SK-N-SH (cell line): ENCODE measurements around the gene FOXN4. TPM values are rescaled to one million over a fixed set of nuclear protein-coding genes. Genes with fewer than 3 reads are reported as not detected.

Experiments
- CTCF ChIA-PET: fragments of 300-600, 350-600 bp; formaldehyde crosslinking; extraction: SDS; loops from one replicate; lab custom pipeline; 2021; lab: Yijun Ruan, JAX
- POLR2A ChIA-PET: fragments of 350-600 bp; sonication (Branson Sonifier 250); formaldehyde crosslinking; extraction: SDS; loops from one replicate; lab custom pipeline; 2020; ENCODE audit warnings: antibody characterized with exemption, inconsistent platforms; lab: Yijun Ruan, JAX
- DNase-seq: peaks from one replicate; pipeline ENCODE4 v3.0.0; 2012
- H2AFZ ChIP-seq: fragments of 200-600 bp; sonication (generic); 2 replicates; pipeline ENCODE4 v1.8.1; 2016; ENCODE audit warnings: antibody characterized with exemption, mild to moderate bottlenecking, low read depth
- H3F3A ChIP-seq: fragments of 200-600 bp; sonication (generic); replicated peaks from 2 replicates; pipeline ENCODE3; 2016; ENCODE audit warnings: antibody characterized with exemption, mild to moderate bottlenecking; ENCODE audit not compliant: insufficient read depth
- H3K27ac ChIP-seq, 2 experiments: fragments of 200-500 bp in 1 of 2; fragments of 200-600 bp in 1 of 2; sonication (Bioruptor generic) in 1 of 2; sonication (generic), shearing (Covaris generic) in 1 of 2; 2 replicates each; pipeline versions ENCODE4 v1.5.1 to v1.6.1; 2014 to 2016; ENCODE audit warnings: low read depth in 2 of 2, inconsistent platforms in 1 of 2, low read length in 1 of 2, mild to moderate bottlenecking in 1 of 2, mixed read lengths in 1 of 2
- H3K27me3 ChIP-seq: fragments of 200-600 bp; sonication (generic), shearing (Covaris generic); 2 replicates; pipeline ENCODE4 v1.6.1; 2016; ENCODE audit warnings: mixed run types; ENCODE audit not compliant: insufficient read depth
- H3K36me3 ChIP-seq, 2 experiments: fragments of 200-500 bp in 1 of 2; fragments of 200-600 bp in 1 of 2; sonication (Bioruptor generic) in 1 of 2; sonication (generic) in 1 of 2; replicated peaks in 1 of 2; 2 replicates each; pipeline versions ENCODE3 to v1.5.1; 2014 to 2016; ENCODE audit warnings: low read length in 1 of 2, mild to moderate bottlenecking in 1 of 2; ENCODE audit not compliant: insufficient read depth in 2 of 2, control insufficient read depth in 1 of 2
- H3K4me1 ChIP-seq, 2 experiments: fragments of 200-500 bp in 1 of 2; fragments of 200-600 bp in 1 of 2; sonication (Bioruptor generic) in 1 of 2; sonication (generic), shearing (Covaris generic) in 1 of 2; 2 replicates each; pipeline versions ENCODE4 v1.5.1 to v1.6.1; 2014 to 2016; ENCODE audit warnings: low read depth in 1 of 2, low read length in 1 of 2, mixed run types in 1 of 2; ENCODE audit not compliant: insufficient read depth in 2 of 2, control insufficient read depth in 1 of 2
- H3K4me2 ChIP-seq: fragments of 200-600 bp; sonication (generic), shearing (Covaris generic); 2 replicates; pipeline ENCODE4 v1.6.1; 2017; ENCODE audit warnings: mixed run types
- H3K4me3 ChIP-seq, 2 experiments: fragments of 200-500 bp in 1 of 2; fragments of 200-600 bp in 1 of 2; sonication (Bioruptor generic) in 1 of 2; sonication (generic), shearing (Covaris generic) in 1 of 2; 2 replicates each; pipeline versions ENCODE4 v1.5.1 to v1.8.1; 2014 to 2016; ENCODE audit warnings: low read depth in 2 of 2, inconsistent platforms in 1 of 2, low read length in 1 of 2, mild to moderate bottlenecking in 1 of 2, mixed read lengths in 1 of 2, moderate library complexity in 1 of 2
- H3K79me2 ChIP-seq: fragments of 200-600 bp; sonication (generic); 2 replicates; pipeline ENCODE4 v1.8.1; 2017; ENCODE audit warnings: mild to moderate bottlenecking; ENCODE audit not compliant: insufficient read depth
- H3K9ac ChIP-seq: fragments of 200-600 bp; sonication (generic); 2 replicates; pipeline ENCODE4 v1.6.1; 2017; ENCODE audit warnings: mixed run types
- H3K9me2 ChIP-seq: fragments of 200-600 bp; sonication (generic); 2 replicates; pipeline ENCODE4 v1.6.1; 2017; ENCODE audit warnings: mixed run types
- H3K9me3 ChIP-seq: fragments of 200-600 bp; sonication (generic); 2 replicates; pipeline ENCODE4 v1.6.1; 2017; ENCODE audit warnings: mixed run types, mild to moderate bottlenecking, moderate library complexity
- H4K20me1 ChIP-seq: fragments of 200-600 bp; sonication (generic); 2 replicates; pipeline ENCODE4 v1.6.1; 2017; ENCODE audit warnings: mild to moderate bottlenecking, mixed run types; ENCODE audit not compliant: insufficient read depth
- CTCF ChIP-seq: fragments of 200-600 bp; sonication (generic); IDR thresholded peaks from 2 replicates; pipeline ENCODE4 v1.6.1; 2017; ENCODE audit warnings: antibody characterized with exemption, mild to moderate bottlenecking, moderate library complexity
- EP300 ChIP-seq, 2 experiments: IDR thresholded peaks; 2 replicates each; pipeline versions ENCODE4 v1.4.0 to v1.6.1; 2012; ENCODE audit warnings: borderline replicate concordance in 1 of 2, low read depth in 1 of 2, low read length in 1 of 2
- EZH2phosphoT487 ChIP-seq: fragments of 200-600 bp; sonication (generic); IDR thresholded peaks from 2 replicates; pipeline ENCODE4 v1.6.1; 2017; ENCODE audit warnings: low read depth, mixed run types, mild to moderate bottlenecking, antibody characterized with exemption, moderate library complexity, borderline replicate concordance
- FOSL2 ChIP-seq: IDR thresholded peaks from 2 replicates; pipeline ENCODE4 v1.4.0; 2012; ENCODE audit warnings: low read depth, mild to moderate bottlenecking, moderate library complexity, borderline replicate concordance
- FOXJ3 ChIP-seq: sonication (generic); formaldehyde crosslinking; IDR thresholded peaks from 2 replicates; pipeline ENCODE4 v1.5.1; 2020; ENCODE audit warnings: mild to moderate bottlenecking, missing genetic modification reagents
- GATA2 ChIP-seq: sonication (generic); formaldehyde crosslinking; IDR thresholded peaks from 2 replicates; pipeline ENCODE4 v1.5.0; 2020; ENCODE audit warnings: mild to moderate bottlenecking, missing genetic modification reagents
- MAX ChIP-seq: IDR thresholded peaks from 2 replicates; pipeline ENCODE4 v1.4.0; 2012; ENCODE audit warnings: low read depth
- NFIC ChIP-seq: IDR thresholded peaks from 2 replicates; pipeline ENCODE4 v1.4.0; 2012; ENCODE audit warnings: borderline replicate concordance
- NRF1 ChIP-seq: IDR thresholded peaks from 2 replicates; pipeline ENCODE4 v1.6.1; 2012; ENCODE audit warnings: low read depth, mild to moderate bottlenecking, low read length
- PBX3 ChIP-seq: IDR thresholded peaks from 2 replicates; pipeline ENCODE4; 2012
- POLR2AphosphoS5 ChIP-seq: IDR thresholded peaks from 2 replicates; pipeline ENCODE4 v1.6.1; 2012; ENCODE audit warnings: low read depth, low read length
- RFX5 ChIP-seq: IDR thresholded peaks from 2 replicates; pipeline ENCODE4 v1.6.1; 2012; ENCODE audit warnings: mild to moderate bottlenecking, improper control_type of control experiment, low read length
- RXRA ChIP-seq: IDR thresholded peaks from 2 replicates; pipeline ENCODE4 v1.4.0; 2012; ENCODE audit warnings: low read depth, mild to moderate bottlenecking, borderline replicate concordance
- SIN3A ChIP-seq: IDR thresholded peaks from 2 replicates; pipeline ENCODE4 v1.6.1; 2012; ENCODE audit warnings: low read depth, mild to moderate bottlenecking, low read length, moderate library complexity, borderline replicate concordance
- TAF1 ChIP-seq: IDR thresholded peaks from 2 replicates; pipeline ENCODE4 v1.6.1; 2012; ENCODE audit warnings: low read depth, mild to moderate bottlenecking, low read length, moderate library complexity, borderline replicate concordance
- TCF12 ChIP-seq: IDR thresholded peaks from 2 replicates; pipeline ENCODE4 v1.4.0; 2012
- TEAD4 ChIP-seq: IDR thresholded peaks from 2 replicates; pipeline ENCODE4 v1.4.0; 2012; ENCODE audit warnings: mild to moderate bottlenecking, borderline replicate concordance; ENCODE audit not compliant: insufficient read depth
- YY1 ChIP-seq: IDR thresholded peaks from 2 replicates; pipeline ENCODE4 v1.4.0; 2012; ENCODE audit warnings: low read depth, mild to moderate bottlenecking
- ZBTB33 ChIP-seq: IDR thresholded peaks from 2 replicates; pipeline ENCODE4 v1.4.0; 2012; ENCODE audit warnings: low read depth, borderline replicate concordance
- WGBS: methylation state at CpG from one replicate; pipeline ENCODE4 v1.1.6; 2017; ENCODE audit warnings: low lambda C conversion rate; 5-methylcytosine and 5-hydroxymethylcytosine counted together
- polyA plus RNA-seq, 3 experiments: library from polyadenylated mRNA; depleted of rRNA; stranded (reverse); fragments of >200 nt; gene quantifications; 2 replicates each; pipeline ENCODE4 v1.2.3, GENCODE V29; 2012

FOXN4 gene
- polyA plus RNA-seq, 1 of the 3 experiments (the other 2 are of a cell fraction): 0.10 TPM

GRCh38 chr12:109284392-109284791, 24.7 kb downstream of the FOXN4 start:
- POLR2A ChIA-PET: no interaction called here
- H3K4me2 ChIP-seq: no peak overlapping the region
- H3K4me3 ChIP-seq: no peak overlapping the region
- no peaks in the 10 kb centered on the region for H3K9me2 ChIP-seq
- H3F3A ChIP-seq: no peaks in the 10 kb centered on the region
- H3K27me3 ChIP-seq: no peaks in the 10 kb centered on the region
- no peaks in the 10 kb centered on the region for H3K79me2 ChIP-seq
- H3K27ac ChIP-seq: no peak overlapping the region
- no peaks in the 10 kb centered on the region for H3K9me3 ChIP-seq
- H2AFZ ChIP-seq: no peak overlapping the region
- no peaks in the 10 kb centered on the region; a peak in 1 of 4 replicates for H3K4me1 ChIP-seq
- no peaks in the 10 kb centered on the region for H4K20me1 ChIP-seq
- H3K9ac ChIP-seq: no peak overlapping the region
- no peak for TF ChIP-seq FOXJ3 (CRISPR knock-in tag)
- TF ChIP-seq SIN3A: no peak
- TF ChIP-seq ZBTB33: no peak
- TF ChIP-seq CTCF: no peak
- no peak for TF ChIP-seq YY1
- no peak for DNase-seq
- 82% methylated on average over 19 of the region's 20 CpGs for WGBS
- CTCF ChIA-PET: interaction anchor here (0.8 kb wide), 1 partner anchor 110 kb away, joined by 3 read pairs; no protein-coding TSS in a partner anchor
- H3K36me3 ChIP-seq: no peaks in the 10 kb centered on the region

GRCh38 chr12:109281452-109281851, 27.6 kb downstream of the FOXN4 start:
- no peak for DNase-seq
- Histone ChIP-seq H3K36me3 (no peaks in the 10 kb centered on the region), H2AFZ (no peak overlapping the region), H3K4me2 (no peak overlapping the region), H3K27me3 (no peaks in the 10 kb centered on the region), H4K20me1 (no peaks in the 10 kb centered on the region), H3F3A (no peaks in the 10 kb centered on the region), H3K4me3 (no peak overlapping the region), H3K79me2 (no peaks in the 10 kb centered on the region), H3K27ac (no peak overlapping the region), H3K9me3 (no peaks in the 10 kb centered on the region), H3K9ac (no peak overlapping the region), H3K4me1 (peaks cover 0 to 10% of the 10 kb centered on the region in 2 experiments; a peak in 1 of 4 replicates), H3K9me2 (no peaks in the 10 kb centered on the region)
- POLR2A ChIA-PET: no interaction called here
- CTCF ChIA-PET: interaction anchor here (0.7 to 1.5 kb wide), 2 partner anchors 17 to 170 kb away, joined by 3 to 5 read pairs; no protein-coding TSS in a partner anchor
- TF ChIP-seq POLR2AphosphoS5 (no peak), MAX (no peak), EZH2phosphoT487 (no peak), PBX3 (no peak), RXRA (no peak), EP300 (IDR thresholded peaks at IDR 0.05; ENCODE audit: borderline replicate concordance in 1 of 2, low read depth in 1 of 2, low read length in 1 of 2) (no peak), TEAD4 (no peak), NRF1 (no peak), TAF1 (no peak), GATA2 (CRISPR knock-in tag) (no peak), FOSL2 (no peak), RFX5 (no peak), CTCF (no peak), TCF12 (no peak), NFIC (no peak), SIN3A (no peak)
- 90% methylated on average over 7 of the region's 17 CpGs for WGBS
